ENCODE data around the gene F2R.
"Not testable (repeated sequence)": the region's sequence is repeated elsewhere in the genome, so short reads cannot be mapped to it uniquely, and the experiment has no call there.

Gene F2R

DNA sequence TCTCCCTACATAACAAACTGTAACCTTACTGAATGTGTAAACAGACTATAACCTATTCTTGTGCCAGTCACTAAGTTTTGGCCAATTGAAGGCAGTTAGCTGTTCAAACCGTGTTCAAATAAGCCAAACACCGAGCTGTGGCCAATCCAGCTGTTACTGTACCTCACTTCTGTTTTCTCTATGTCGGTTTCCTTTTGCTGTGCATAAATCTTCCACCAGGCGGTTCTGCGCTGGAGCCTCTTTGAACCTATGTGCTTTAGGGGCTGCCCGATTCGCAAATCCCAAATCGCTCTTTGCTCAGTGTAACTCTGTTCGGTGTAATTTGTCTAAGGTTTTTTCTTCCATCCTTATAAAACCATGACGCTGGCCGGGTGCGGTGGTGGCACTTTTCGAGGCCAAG, 31.8 kb downstream of the F2R start:
- no peaks in the 10 kb centered on the region for H3K27me3 ChIP-seq (ENCODE audit: control insufficient read depth, insufficient read depth, low read length)
- no peaks in the 10 kb centered on the region for H3K36me3 ChIP-seq (ENCODE audit: control insufficient read depth, insufficient read depth, low read length)
- H3K9ac ChIP-seq (ENCODE audit: low read length), result no peak overlapping the region
- H3K9me3 ChIP-seq (ENCODE audit: control insufficient read depth, low read length), result no peaks in the 10 kb centered on the region
- no peaks in the 10 kb centered on the region for H3K4me1 ChIP-seq (ENCODE audit: control insufficient read depth, insufficient read depth, low read length)
- no peak overlapping the region for H3K4me3 ChIP-seq (ENCODE audit: low read length)

DNA sequence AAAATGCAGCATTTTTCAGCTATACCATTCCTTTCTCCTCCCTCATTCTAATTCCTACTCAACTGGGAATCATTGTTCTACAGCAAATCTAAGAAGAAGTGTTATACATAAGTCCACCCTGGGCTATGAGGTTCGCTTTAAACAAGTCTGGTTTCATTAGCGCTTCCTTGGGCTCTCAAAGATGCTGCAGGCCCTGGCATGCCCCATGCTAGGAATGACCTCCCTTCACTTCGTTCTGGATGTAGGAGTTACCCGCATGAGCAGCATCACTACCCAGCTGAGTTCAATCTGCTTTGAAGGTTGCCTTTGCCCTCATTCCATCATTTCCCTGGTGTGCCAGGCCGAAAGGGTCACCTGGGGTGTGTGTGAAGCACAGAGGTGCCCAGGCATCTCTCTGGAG, 35.4 kb downstream of the F2R start:
- Histone ChIP-seq H3K4me1 (ENCODE audit: control insufficient read depth, insufficient read depth, low read length) (peaks cover 8% of the 10 kb centered on the region), H3K9me3 (ENCODE audit: control insufficient read depth, low read length) (no peaks in the 10 kb centered on the region), H3K36me3 (ENCODE audit: control insufficient read depth, insufficient read depth, low read length) (no peaks in the 10 kb centered on the region), H3K27me3 (ENCODE audit: control insufficient read depth, insufficient read depth, low read length) (no peaks in the 10 kb centered on the region), H3K4me3 (ENCODE audit: low read length) (no peak overlapping the region), H3K9ac (ENCODE audit: low read length) (no peak overlapping the region)

- Histone ChIP-seq H3K4me3 (ENCODE audit: low read length) (no peak overlapping the region), H3K9me3 (ENCODE audit: control insufficient read depth, low read length) (no peaks in the 10 kb centered on the region), H3K36me3 (ENCODE audit: control insufficient read depth, insufficient read depth, low read length) (no peaks in the 10 kb centered on the region), H3K27me3 (ENCODE audit: control insufficient read depth, insufficient read depth, low read length) (no peaks in the 10 kb centered on the region), H3K4me1 (ENCODE audit: control insufficient read depth, insufficient read depth, low read length) (peaks cover 10% of the 10 kb centered on the region), H3K9ac (ENCODE audit: low read length) (no peak overlapping the region)
Observed at GRCh38 chr5:76754668-76755078, 38.7 kb downstream of the F2R start.

DNA sequence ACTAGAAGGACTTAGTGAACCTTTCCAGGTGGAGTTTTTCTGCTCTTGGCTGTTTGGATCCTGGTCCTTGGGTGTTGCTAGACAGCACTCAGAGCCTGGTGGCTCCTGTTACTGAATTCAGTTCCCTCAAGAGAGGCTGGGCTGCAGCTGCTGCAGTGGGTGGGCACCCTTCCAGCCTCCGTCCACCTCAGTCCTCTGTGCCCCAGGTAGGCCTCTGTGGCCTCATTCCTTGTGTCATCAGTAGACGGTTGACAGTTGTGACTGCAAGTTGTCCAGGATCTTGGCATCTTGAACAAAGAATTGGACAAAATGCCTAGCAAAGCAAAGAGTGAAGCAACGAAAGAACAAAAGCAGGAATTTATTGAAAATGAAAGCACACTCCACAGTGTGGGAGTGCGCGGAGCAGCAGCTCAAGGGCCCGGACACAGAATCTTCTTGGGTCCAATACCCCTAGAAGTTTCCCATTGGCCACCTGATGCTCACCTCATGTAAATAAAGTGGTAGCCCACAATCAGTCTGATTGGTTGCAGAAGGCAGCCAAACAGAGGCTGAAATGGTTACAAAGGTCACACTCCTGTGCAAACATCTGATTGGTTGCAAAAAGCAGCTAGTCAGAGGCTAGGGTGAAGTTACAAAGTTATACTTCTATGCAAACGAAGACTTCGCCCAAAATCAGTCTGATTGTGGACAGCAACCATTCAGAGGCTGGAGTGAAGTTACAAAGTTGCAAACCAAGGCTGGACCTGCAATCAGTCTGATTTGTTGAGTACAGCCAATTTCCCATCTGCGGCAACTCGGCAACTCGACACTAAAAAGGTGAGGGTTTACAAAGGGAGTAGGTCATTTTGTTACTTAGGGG, 40.1 kb downstream of the F2R start:
- H3K4me3 ChIP-seq (ENCODE audit: low read length), result no peak overlapping the region
- H3K27me3 ChIP-seq (ENCODE audit: control insufficient read depth, insufficient read depth, low read length), result no peaks in the 10 kb centered on the region
- no peak overlapping the region for H3K9ac ChIP-seq (ENCODE audit: low read length)
- peaks cover 10% of the 10 kb centered on the region for H3K4me1 ChIP-seq (ENCODE audit: control insufficient read depth, insufficient read depth, low read length)
- H3K9me3 ChIP-seq (ENCODE audit: control insufficient read depth, low read length), result no peaks in the 10 kb centered on the region
- no peaks in the 10 kb centered on the region for H3K36me3 ChIP-seq (ENCODE audit: control insufficient read depth, insufficient read depth, low read length)

DNA sequence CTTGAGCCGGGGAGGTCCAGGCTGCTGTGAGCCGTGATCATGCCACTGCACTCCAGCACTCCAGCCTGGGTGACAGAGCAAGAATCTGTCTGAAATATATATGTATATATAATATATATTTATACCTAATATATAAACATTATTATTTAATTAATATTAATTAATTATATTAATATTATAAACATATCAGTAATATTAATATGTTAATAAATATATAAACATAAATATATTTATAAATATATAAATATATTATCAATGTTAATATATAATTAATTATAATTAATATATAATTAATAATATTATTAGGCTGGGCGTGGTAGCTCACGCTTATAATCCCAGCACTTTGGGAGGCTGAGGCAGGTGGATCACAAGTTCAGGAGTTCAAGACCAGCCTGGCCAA, 41.1 kb downstream of the F2R start:
- no peak overlapping the region for H3K9ac ChIP-seq (ENCODE audit: low read length)
- H3K4me1 ChIP-seq (ENCODE audit: control insufficient read depth, insufficient read depth, low read length), result peaks cover 10% of the 10 kb centered on the region
- no peaks in the 10 kb centered on the region for H3K27me3 ChIP-seq (ENCODE audit: control insufficient read depth, insufficient read depth, low read length)
- no peak overlapping the region for H3K4me3 ChIP-seq (ENCODE audit: low read length)
- H3K36me3 ChIP-seq (ENCODE audit: control insufficient read depth, insufficient read depth, low read length), result no peaks in the 10 kb centered on the region
- H3K9me3 ChIP-seq (ENCODE audit: control insufficient read depth, low read length), result no peaks in the 10 kb centered on the region

- not testable (repeated sequence) for H3K4me1 ChIP-seq (ENCODE audit: control insufficient read depth, insufficient read depth, low read length); H3K36me3 ChIP-seq (ENCODE audit: control insufficient read depth, insufficient read depth, low read length); H3K4me3 ChIP-seq (ENCODE audit: low read length); H3K27me3 ChIP-seq (ENCODE audit: control insufficient read depth, insufficient read depth, low read length); H3K9ac ChIP-seq (ENCODE audit: low read length); H3K9me3 ChIP-seq (ENCODE audit: control insufficient read depth, low read length)
Observed at GRCh38 chr5:76761118-76761517, 45.2 kb downstream of the F2R start.

DNA sequence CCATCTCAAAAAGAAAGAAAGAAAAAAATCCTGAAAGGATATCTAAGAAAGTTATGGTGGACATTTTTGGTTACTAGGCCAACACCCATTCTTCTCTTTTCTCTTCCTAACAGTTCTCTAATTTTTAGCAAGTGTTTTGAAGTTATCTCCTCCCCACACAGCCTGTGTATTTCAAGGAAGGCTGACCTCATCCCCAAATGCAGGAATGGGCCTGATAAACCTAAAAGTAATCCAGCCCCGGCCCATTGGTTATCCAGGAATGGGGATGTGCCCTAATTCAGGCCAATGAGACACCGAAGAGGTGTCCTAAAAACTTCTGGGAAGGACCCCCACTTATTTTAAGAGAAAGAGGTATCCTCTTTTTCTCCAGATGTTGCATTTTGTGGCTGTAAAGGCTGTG, 46.6 kb downstream of the F2R start:
- no peaks in the 10 kb centered on the region for H3K9me3 ChIP-seq (ENCODE audit: control insufficient read depth, low read length)
- H3K9ac ChIP-seq (ENCODE audit: low read length), result no peak overlapping the region
- H3K27me3 ChIP-seq (ENCODE audit: control insufficient read depth, insufficient read depth, low read length), result no peaks in the 10 kb centered on the region

DNA sequence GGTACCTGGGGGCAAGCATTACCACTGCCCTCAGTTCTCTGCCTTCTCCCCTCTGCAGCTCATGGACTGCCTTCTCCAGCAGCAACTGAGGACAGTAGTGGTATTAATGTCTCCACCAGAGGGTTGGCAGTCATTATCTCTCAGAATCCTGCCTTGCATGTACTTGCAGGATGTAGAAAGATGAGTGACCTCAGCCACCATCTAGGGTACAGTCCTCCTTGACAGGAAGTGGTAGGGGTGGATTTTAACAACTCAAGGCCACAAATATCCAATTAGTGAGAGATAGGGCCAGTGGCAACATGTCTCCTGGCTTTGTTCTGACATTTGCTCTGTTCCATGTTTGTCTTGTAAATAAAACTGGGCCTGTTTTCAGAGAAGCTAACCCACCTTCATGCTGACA, 47.2 kb downstream of the F2R start:
- H3K9ac ChIP-seq (ENCODE audit: low read length), result no peak overlapping the region
- H3K9me3 ChIP-seq (ENCODE audit: control insufficient read depth, low read length), result no peaks in the 10 kb centered on the region
- H3K4me1 ChIP-seq (ENCODE audit: control insufficient read depth, insufficient read depth, low read length), result no peaks in the 10 kb centered on the region
- H3K27me3 ChIP-seq (ENCODE audit: control insufficient read depth, insufficient read depth, low read length), result no peaks in the 10 kb centered on the region
- no peaks in the 10 kb centered on the region for H3K36me3 ChIP-seq (ENCODE audit: control insufficient read depth, insufficient read depth, low read length)
- H3K4me3 ChIP-seq (ENCODE audit: low read length), result no peak overlapping the region

More for the DNA sequence above, 46.6 kb downstream of the F2R start:
- Histone ChIP-seq H3K4me3 (ENCODE audit: low read length) (no peak overlapping the region), H3K36me3 (ENCODE audit: control insufficient read depth, insufficient read depth, low read length) (no peaks in the 10 kb centered on the region), H3K4me1 (ENCODE audit: control insufficient read depth, insufficient read depth, low read length) (no peaks in the 10 kb centered on the region)

DNA sequence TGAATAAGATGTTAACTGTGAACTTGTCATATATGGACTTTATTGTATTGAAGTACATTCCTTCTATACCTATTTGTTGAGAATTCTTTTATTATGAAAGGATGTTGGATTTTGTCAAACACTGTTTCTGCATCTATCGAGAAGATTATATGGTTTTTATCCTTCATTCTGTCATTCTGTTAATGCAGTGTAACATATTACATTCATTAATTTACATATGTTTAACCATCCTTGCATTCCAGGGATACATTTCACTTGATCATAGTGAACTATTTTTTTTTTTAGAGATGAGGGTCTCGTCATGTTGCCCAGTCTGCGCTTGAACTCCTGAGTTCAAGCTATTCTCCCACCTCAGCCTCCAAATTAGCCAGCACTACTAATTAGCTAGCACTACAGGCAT, 48.4 kb downstream of the F2R start:
- no peak overlapping the region for H3K9ac ChIP-seq (ENCODE audit: low read length)
- H3K27me3 ChIP-seq (ENCODE audit: control insufficient read depth, insufficient read depth, low read length), result no peaks in the 10 kb centered on the region
- H3K9me3 ChIP-seq (ENCODE audit: control insufficient read depth, low read length), result no peaks in the 10 kb centered on the region
- H3K4me3 ChIP-seq (ENCODE audit: low read length), result no peak overlapping the region
- H3K4me1 ChIP-seq (ENCODE audit: control insufficient read depth, insufficient read depth, low read length), result no peaks in the 10 kb centered on the region
- no peaks in the 10 kb centered on the region for H3K36me3 ChIP-seq (ENCODE audit: control insufficient read depth, insufficient read depth, low read length)

GRCh38 chr5:76765249-76765648, 49.3 kb downstream of the F2R start:
- Histone ChIP-seq H3K9me3 (ENCODE audit: control insufficient read depth, low read length) (no peaks in the 10 kb centered on the region), H3K4me1 (ENCODE audit: control insufficient read depth, insufficient read depth, low read length) (no peaks in the 10 kb centered on the region), H3K9ac (ENCODE audit: low read length) (no peak overlapping the region), H3K27me3 (ENCODE audit: control insufficient read depth, insufficient read depth, low read length) (no peaks in the 10 kb centered on the region), H3K36me3 (ENCODE audit: control insufficient read depth, insufficient read depth, low read length) (no peaks in the 10 kb centered on the region), H3K4me3 (ENCODE audit: low read length) (no peak overlapping the region)

- H3K4me3 ChIP-seq (ENCODE audit: low read length), result no peak overlapping the region
- H3K9me3 ChIP-seq (ENCODE audit: control insufficient read depth, low read length), result no peaks in the 10 kb centered on the region
- no peaks in the 10 kb centered on the region for H3K4me1 ChIP-seq (ENCODE audit: control insufficient read depth, insufficient read depth, low read length)
- no peak overlapping the region for H3K9ac ChIP-seq (ENCODE audit: low read length)
- H3K36me3 ChIP-seq (ENCODE audit: control insufficient read depth, insufficient read depth, low read length), result no peaks in the 10 kb centered on the region
- H3K27me3 ChIP-seq (ENCODE audit: control insufficient read depth, insufficient read depth, low read length), result no peaks in the 10 kb centered on the region
Observed at GRCh38 chr5:76766746-76767145, 50.8 kb downstream of the F2R start.

DNA sequence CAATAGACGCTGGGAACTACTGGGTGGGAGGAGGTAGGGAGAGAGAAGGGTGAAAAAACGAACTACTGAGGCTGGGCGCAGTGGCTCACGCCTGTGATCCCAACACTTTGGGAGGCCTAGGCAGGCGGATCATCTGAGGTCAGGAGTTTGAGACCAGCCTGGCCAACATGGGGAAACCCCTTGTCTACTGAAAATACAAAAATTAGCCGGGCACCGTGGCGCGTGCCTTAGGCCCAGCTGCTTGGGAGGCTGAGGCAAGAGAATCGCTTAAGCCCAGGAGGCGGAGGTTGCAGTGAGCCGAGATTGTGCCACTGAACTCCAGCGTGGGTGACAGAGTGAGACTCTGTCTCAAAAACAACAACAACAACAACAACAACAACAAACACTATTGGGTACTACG, 55.1 kb downstream of the F2R start:
- H3K9ac ChIP-seq (ENCODE audit: low read length), result not testable (repeated sequence)

More for the DNA sequence above, 55.1 kb downstream of the F2R start:
- not testable (repeated sequence) for H3K27me3 ChIP-seq (ENCODE audit: control insufficient read depth, insufficient read depth, low read length); H3K9me3 ChIP-seq (ENCODE audit: control insufficient read depth, low read length); H3K4me3 ChIP-seq (ENCODE audit: low read length); H3K4me1 ChIP-seq (ENCODE audit: control insufficient read depth, insufficient read depth, low read length); H3K36me3 ChIP-seq (ENCODE audit: control insufficient read depth, insufficient read depth, low read length)
